GM12873 (cell line): ENCODE results near the gene PHACTR1.

ENCODE experiments used
- CTCF ChIP-seq: IDR thresholded peaks from 2 replicates; pipeline ENCODE4 v1.5.1; 2012; ENCODE audit warnings: low read depth, mild to moderate bottlenecking, moderate library complexity, low read length, control low read depth; ENCODE audit not compliant: insufficient read depth; ENCODE audit errors: missing control alignments

PHACTR1 gene

GRCh38 chr6:12893036-12893435 lies 176.5 kb downstream of the PHACTR1 start:
- TF ChIP-seq CTCF, result no peak

GRCh38 chr6:12895721-12896120 lies 179.2 kb downstream of the PHACTR1 start:
- no peak for TF ChIP-seq CTCF

- no peak for TF ChIP-seq CTCF
Observed at GRCh38 chr6:12896208-12896733, 179.7 kb downstream of the PHACTR1 start.

GRCh38 chr6:12898603-12899002 lies 182.0 kb downstream of the PHACTR1 start:
- no peak for TF ChIP-seq CTCF

GRCh38 chr6:12899046-12899833 lies 182.7 kb downstream of the PHACTR1 start:
- no peak for TF ChIP-seq CTCF

- no peak for TF ChIP-seq CTCF
Observed at GRCh38 chr6:12903246-12903645, 186.7 kb downstream of the PHACTR1 start.

- no peak for TF ChIP-seq CTCF
Observed at GRCh38 chr6:12909833-12910232, 193.3 kb downstream of the PHACTR1 start.
